CMK (cell line): ENCODE results near the gene ZNF606.

Experiments
- DNase-seq: peaks from one replicate; pipeline ENCODE4 v3.0.0-alpha.2; 2010; ENCODE audit warnings: low read depth

ZNF606 gene

GRCh38 chr19:57927587-57927986 is 75.0 kb downstream of the ZNF606 start:
- DNase-seq = no peak
